Measurements from ENCODE around the gene C3orf33. TPM values are rescaled to one million over a fixed set of nuclear protein-coding genes. Genes with fewer than 3 reads are reported as not detected.
A peak's percentile ranks its signal among the peaks of the same experiment; 100 is the strongest.

Gene C3orf33
- total RNA-seq, 1 donor from 2014 or later: 5.1 TPM

DNA sequence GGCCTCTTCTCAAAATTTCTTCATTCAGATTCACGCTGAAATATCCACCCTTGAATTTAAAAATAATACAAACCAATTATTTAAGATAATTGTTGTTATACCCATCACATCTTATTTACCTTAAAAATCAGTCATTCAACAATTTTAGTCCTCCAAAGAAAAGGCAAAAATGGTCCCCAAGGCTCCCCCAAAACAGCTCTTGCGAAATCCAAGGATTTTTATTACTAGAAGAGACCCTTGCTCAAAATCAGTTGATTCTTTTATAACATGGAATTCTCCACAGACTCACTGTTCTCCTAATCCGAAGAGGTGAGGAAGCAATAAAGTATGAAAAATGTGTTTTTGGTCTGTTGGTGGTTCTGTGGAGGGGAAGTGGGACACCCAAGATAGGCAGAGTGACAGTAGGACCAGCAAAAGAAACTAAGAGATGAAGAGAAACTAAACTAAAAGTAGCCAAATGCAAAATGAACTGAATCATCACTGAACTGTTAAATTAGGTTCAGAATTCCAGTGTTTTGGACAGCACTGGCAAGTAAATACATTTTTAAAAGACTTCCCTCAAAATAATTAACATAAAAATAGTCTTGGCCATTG, 42.1 kb downstream of the C3orf33 start:
- no peak for TF ChIP-seq CTCF (IDR thresholded peaks at IDR 0.05)
- no peak overlapping the region for H3K27ac Mint-ChIP-seq (ENCODE audit: unreplicated experiment)
- no peak for DNase-seq (ENCODE audit: low spot score)
- no peaks in the 10 kb centered on the region for H3K9me3 Mint-ChIP-seq (ENCODE audit: low read depth)
- no peaks in the 10 kb centered on the region for H3K36me3 Mint-ChIP-seq (ENCODE audit: low read depth)
- no peaks in the 10 kb centered on the region for H3K4me1 Mint-ChIP-seq (ENCODE audit: low read depth)
- H3K27me3 Mint-ChIP-seq (ENCODE audit: low read depth): no peaks in the 10 kb centered on the region
- H3K4me3 Mint-ChIP-seq (ENCODE audit: unreplicated experiment): no peak overlapping the region

DNA sequence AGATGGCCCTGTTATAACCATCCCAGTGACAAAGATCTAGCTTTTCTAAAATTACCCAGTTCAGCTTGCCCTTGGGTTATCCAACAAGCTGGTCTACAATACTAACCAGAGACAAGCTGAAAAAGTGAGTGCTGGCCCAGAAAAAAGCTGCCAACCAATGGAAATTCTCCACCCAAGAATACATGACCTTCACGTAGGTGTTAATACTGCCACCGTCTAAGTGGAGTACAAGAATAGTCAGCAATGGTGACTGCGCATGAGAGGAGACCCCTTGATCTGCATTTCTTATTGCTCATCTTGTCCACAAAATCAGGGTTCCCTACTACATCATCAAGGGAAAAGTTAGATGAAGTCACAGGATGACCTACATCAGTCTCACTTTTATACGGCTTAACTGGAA, 45.4 kb downstream of the C3orf33 start:
- TF ChIP-seq CTCF (IDR thresholded peaks at IDR 0.05): no peak
- no peaks in the 10 kb centered on the region for H3K9me3 Mint-ChIP-seq (ENCODE audit: low read depth)
- no peak overlapping the region for H3K27ac Mint-ChIP-seq (ENCODE audit: unreplicated experiment)
- H3K4me1 Mint-ChIP-seq (ENCODE audit: low read depth): no peaks in the 10 kb centered on the region
- H3K4me3 Mint-ChIP-seq (ENCODE audit: unreplicated experiment): no peak overlapping the region
- H3K36me3 Mint-ChIP-seq (ENCODE audit: low read depth): no peaks in the 10 kb centered on the region
- no peak for DNase-seq (ENCODE audit: low spot score)
- H3K27me3 Mint-ChIP-seq (ENCODE audit: low read depth): no peaks in the 10 kb centered on the region

- H3K27me3 Mint-ChIP-seq (ENCODE audit: low read depth): no peaks in the 10 kb centered on the region
- TF ChIP-seq CTCF (IDR thresholded peaks at IDR 0.05): no peak
- no peaks in the 10 kb centered on the region for H3K36me3 Mint-ChIP-seq (ENCODE audit: low read depth)
- DNase-seq (ENCODE audit: low spot score): no peak
- H3K27ac Mint-ChIP-seq (ENCODE audit: unreplicated experiment): no peak overlapping the region
- H3K4me3 Mint-ChIP-seq (ENCODE audit: unreplicated experiment): no peak overlapping the region
- H3K4me1 Mint-ChIP-seq (ENCODE audit: low read depth): no peaks in the 10 kb centered on the region
- H3K9me3 Mint-ChIP-seq (ENCODE audit: low read depth): no peaks in the 10 kb centered on the region
Observed at GRCh38 chr3:155757577-155757976, 48.5 kb downstream of the C3orf33 start.

GRCh38 chr3:155753038-155753639, 52.9 kb downstream of the C3orf33 start:
- no peak for DNase-seq (ENCODE audit: low spot score)
- H3K4me1 Mint-ChIP-seq (ENCODE audit: low read depth): peaks cover 7% of the 10 kb centered on the region
- H3K27me3 Mint-ChIP-seq (ENCODE audit: low read depth): no peaks in the 10 kb centered on the region
- no peaks in the 10 kb centered on the region for H3K36me3 Mint-ChIP-seq (ENCODE audit: low read depth)
- no peak overlapping the region for H3K4me3 Mint-ChIP-seq (ENCODE audit: unreplicated experiment)
- H3K27ac Mint-ChIP-seq (ENCODE audit: unreplicated experiment): no peak overlapping the region
- peak; percentile 83 for TF ChIP-seq CTCF (IDR thresholded peaks at IDR 0.05)
- H3K9me3 Mint-ChIP-seq (ENCODE audit: low read depth): no peaks in the 10 kb centered on the region

DNA sequence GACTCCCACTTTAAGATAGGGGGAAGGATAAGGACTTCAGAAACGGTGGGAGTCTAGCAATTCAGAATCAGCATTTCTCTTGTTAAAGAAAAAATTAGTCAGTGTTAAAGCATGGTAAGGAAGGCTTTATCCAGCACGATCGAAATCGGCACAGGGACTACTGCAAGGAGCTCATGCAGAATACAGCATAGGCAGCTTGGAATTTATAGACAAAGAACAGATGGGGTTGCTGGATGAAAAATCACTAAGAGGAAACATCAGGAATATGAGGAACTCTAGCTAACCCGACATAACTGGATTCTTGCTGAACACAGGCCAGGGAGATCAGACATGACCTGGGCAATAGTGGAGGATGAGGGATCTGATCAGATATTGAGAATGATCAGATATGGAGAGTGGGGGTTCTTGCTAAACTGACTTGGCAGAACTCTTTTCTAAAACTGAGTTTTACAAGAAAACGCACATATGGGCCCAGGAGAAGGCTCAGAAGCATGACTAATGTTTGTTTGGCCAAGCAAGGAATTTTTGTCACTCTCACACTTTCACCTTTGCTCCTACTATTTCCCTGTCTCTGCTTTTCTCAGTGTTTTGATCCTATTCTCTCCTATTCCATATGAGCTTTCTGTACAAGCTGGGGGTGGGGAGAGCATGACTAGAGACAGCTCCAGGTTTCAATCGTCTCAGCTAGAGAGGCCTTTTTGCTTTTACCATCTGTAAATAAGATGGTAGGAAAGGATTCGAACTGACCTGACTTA, 57.3 kb downstream of the C3orf33 start:
- Mint-ChIP-seq H3K4me1 (ENCODE audit: low read depth) (peaks cover 25% of the 10 kb centered on the region), H3K27me3 (ENCODE audit: low read depth) (peaks cover 11% of the 10 kb centered on the region), H3K9me3 (ENCODE audit: low read depth) (no peaks in the 10 kb centered on the region), H3K27ac (ENCODE audit: unreplicated experiment) (no peak overlapping the region), H3K36me3 (ENCODE audit: low read depth) (no peaks in the 10 kb centered on the region), H3K4me3 (ENCODE audit: unreplicated experiment) (no peak overlapping the region)
- TF ChIP-seq CTCF (IDR thresholded peaks at IDR 0.05): no peak
- DNase-seq (ENCODE audit: low spot score): no peak
